ENCODE results near the gene EIF4ENIF1. TPM values are rescaled to one million over a fixed set of nuclear protein-coding genes. Genes with fewer than 3 reads are reported as not detected.

The EIF4ENIF1 gene
- total and polyA plus RNA-seq, 2 donors (not counting 3 experiments of a cell fraction or from before 2014, with no cell fraction given): 22.8 to 38.7 TPM

DNA sequence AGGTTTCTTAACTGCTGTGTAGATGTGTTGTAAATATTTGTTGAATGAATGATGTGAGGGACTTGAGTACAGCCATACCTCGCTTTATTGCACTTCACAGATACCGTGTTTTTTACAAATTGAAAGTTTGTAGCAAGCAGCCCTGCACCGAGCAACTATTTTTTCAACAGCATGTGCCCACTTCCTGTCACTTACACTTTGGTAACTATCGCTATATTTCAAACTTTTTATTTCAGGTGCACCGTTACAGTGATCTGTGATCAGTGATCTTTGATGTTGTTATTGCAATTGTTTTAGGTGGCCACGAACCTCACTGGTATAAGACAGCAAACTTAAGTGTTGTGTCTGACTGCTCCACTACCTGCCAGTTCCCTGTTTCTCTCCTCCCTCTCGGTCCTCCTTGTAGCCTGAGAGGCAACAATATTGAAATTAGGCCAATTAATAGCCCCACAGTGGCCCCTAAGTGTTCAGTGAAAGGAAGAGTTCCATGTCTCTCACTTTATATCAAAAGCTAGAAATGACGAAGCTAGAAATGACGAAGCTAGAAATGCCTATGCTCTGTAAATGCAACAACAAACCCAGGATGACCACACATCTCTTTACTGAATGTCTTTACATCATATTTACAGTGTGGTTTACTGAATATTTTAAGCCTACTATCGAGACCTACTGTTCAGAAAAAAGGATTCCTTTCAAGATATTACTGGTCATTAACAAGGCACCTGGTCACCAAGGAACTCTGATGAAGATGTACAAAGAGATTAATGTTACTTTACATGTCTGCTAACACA is 7.7 kb upstream of the EIF4ENIF1 start:
- no peaks in the 10 kb centered on the region for H3K27me3 ChIP-seq (ENCODE audit: control insufficient read depth in 2 of 2, insufficient read depth in 2 of 2, low read length in 2 of 2)
- peak overlapping the region; percentile 95 for H2AFZ ChIP-seq (ENCODE audit: low read depth, low read length)
- H3K4me1 ChIP-seq (ENCODE audit: control insufficient read depth, extremely low read depth, insufficient read depth, low read length): peaks cover 11% of the 10 kb centered on the region
- H3K9me3 ChIP-seq (replicated peaks; ENCODE audit: control insufficient read depth, insufficient read depth, low read length): no peaks in the 10 kb centered on the region
- TF ChIP-seq FOS (IDR thresholded peaks at IDR 0.05; ENCODE audit: borderline replicate concordance, insufficient read depth, low read length) (no peak), POLR2AphosphoS5 (IDR thresholded peaks at IDR 0.05; ENCODE audit: insufficient read depth, low read depth, low read length) (no peak), GATA2 (IDR thresholded peaks at IDR 0.05; ENCODE audit: insufficient read depth, insufficient read length, low read depth, low read length) (no peak), MAX (IDR thresholded peaks at IDR 0.05; ENCODE audit: insufficient read depth, insufficient read length) (no peak), POLR2A (IDR thresholded peaks at IDR 0.05; ENCODE audit: low read depth, low read length) (no peak), EZH2 (IDR thresholded peaks at IDR 0.05; ENCODE audit: borderline replicate concordance, low read depth, low read length, severe bottlenecking) (no peak), MYC (IDR thresholded peaks at IDR 0.05; ENCODE audit: low read depth, low read length) (no peak), JUN (IDR thresholded peaks at IDR 0.05; ENCODE audit: borderline replicate concordance, insufficient read depth, insufficient read length, low read depth) (no peak)
- TF ChIP-seq, protein P1, sequence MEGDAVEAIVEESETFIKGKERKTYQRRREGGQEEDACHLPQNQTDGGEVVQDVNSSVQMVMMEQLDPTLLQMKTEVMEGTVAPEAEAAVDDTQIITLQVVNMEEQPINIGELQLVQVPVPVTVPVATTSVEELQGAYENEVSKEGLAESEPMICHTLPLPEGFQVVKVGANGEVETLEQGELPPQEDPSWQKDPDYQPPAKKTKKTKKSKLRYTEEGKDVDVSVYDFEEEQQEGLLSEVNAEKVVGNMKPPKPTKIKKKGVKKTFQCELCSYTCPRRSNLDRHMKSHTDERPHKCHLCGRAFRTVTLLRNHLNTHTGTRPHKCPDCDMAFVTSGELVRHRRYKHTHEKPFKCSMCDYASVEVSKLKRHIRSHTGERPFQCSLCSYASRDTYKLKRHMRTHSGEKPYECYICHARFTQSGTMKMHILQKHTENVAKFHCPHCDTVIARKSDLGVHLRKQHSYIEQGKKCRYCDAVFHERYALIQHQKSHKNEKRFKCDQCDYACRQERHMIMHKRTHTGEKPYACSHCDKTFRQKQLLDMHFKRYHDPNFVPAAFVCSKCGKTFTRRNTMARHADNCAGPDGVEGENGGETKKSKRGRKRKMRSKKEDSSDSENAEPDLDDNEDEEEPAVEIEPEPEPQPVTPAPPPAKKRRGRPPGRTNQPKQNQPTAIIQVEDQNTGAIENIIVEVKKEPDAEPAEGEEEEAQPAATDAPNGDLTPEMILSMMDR (IDR thresholded peaks at IDR 0.05; ENCODE audit: extremely low read depth in 1 of 2, insufficient read depth in 1 of 2, low read depth in 1 of 2, low read length in 2 of 2): no peak
- dilution Hi-C loops (cut with MboI; ENCODE audit: extremely low pct_ligation_motif_present, low sequenced_read_pairs): no loop called here
- TSS peak; percentile 46 for BruUV-seq (replicated peaks)
- peaks cover 14% of the 10 kb centered on the region for H3K79me2 ChIP-seq (ENCODE audit: control insufficient read depth, insufficient read depth, low read length)
- ChIA-PET CTCF (no interaction called here), POLR2A (no interaction called here)
- FAIRE-seq (peak; percentile 56), DNase-seq (ENCODE audit: low read depth, low spot score) (no peak)
- H3K4me2 ChIP-seq (ENCODE audit: insufficient read depth, low read length): peak overlapping the region; percentile 90
- H3K9ac ChIP-seq (replicated peaks; ENCODE audit: extremely low read depth, insufficient read depth, low read length): peak overlapping the region; percentile 78
- H3K4me3 ChIP-seq (replicated peaks in 1 of 3; ENCODE audit: insufficient read depth in 1 of 3, low read depth in 1 of 3, low read length in 3 of 3): peak overlapping the region; percentile 60 to 85 (median 81)
- no peaks in the 10 kb centered on the region for H3K9me1 ChIP-seq (replicated peaks; ENCODE audit: control insufficient read depth, extremely low read depth, insufficient read depth, low read length)
- no peak overlapping the region for H3K27ac ChIP-seq (ENCODE audit: insufficient read depth, low read depth, low read length)
- H3K36me3 ChIP-seq (ENCODE audit: control insufficient read depth in 2 of 2, extremely low read depth in 1 of 2, insufficient read depth in 2 of 2, low read length in 2 of 2): no peaks in the 10 kb centered on the region
- H4K20me1 ChIP-seq (replicated peaks; ENCODE audit: control insufficient read depth, extremely low read depth, insufficient read depth, low read length): no peaks in the 10 kb centered on the region
- intact Hi-C loops (cut with micrococcal nuclease): loop anchor here (2.0 to 5.0 kb wide), 3 partner anchors 33 to 255 kb away; partner anchors contain the start of genes DEPDC5 and PRR14L
